GM23338 (cell line): ENCODE results near the gene KRT37. TPM values are rescaled to one million over a fixed set of nuclear protein-coding genes. Genes with fewer than 3 reads are reported as not detected.

Source experiments
- ATAC-seq: fragments of 200-7000 bp; cut with Tn5 transposase; 3 replicates; pipeline ENCODE4 v1.9.1; 2020
- DNase-seq: peaks from one replicate; pipeline ENCODE4 v3.0.0-alpha.2; 2015; ENCODE audit warnings: low spot score
- H2AFZ ChIP-seq: fragments of 200-600 bp; sonication (generic); 2 replicates; pipeline ENCODE4 v1.8.0; 2016; ENCODE audit warnings: antibody characterized with exemption, mild to moderate bottlenecking, moderate library complexity
- H3F3A ChIP-seq: fragments of 200-600 bp; sonication (generic); replicated peaks from 2 replicates; pipeline ENCODE4 v1.8.0; 2017; ENCODE audit warnings: antibody characterized with exemption, mixed run types, low read depth
- H3K27ac ChIP-seq: fragments of 200-600 bp; sonication (generic); 2 replicates; pipeline ENCODE4 v1.6.1; 2016; ENCODE audit warnings: low read depth
- H3K27me3 ChIP-seq: fragments of 200-600 bp; sonication (generic); 2 replicates; pipeline ENCODE4 v1.8.0; 2016; ENCODE audit warnings: mild to moderate bottlenecking, mixed run types, moderate library complexity; ENCODE audit not compliant: insufficient read depth
- H3K36me3 ChIP-seq: fragments of 200-600 bp; sonication (generic); 2 replicates; pipeline ENCODE4 v1.8.0; 2016; ENCODE audit warnings: mild to moderate bottlenecking; ENCODE audit not compliant: insufficient read depth
- H3K4me1 ChIP-seq: fragments of 200-600 bp; sonication (generic); 2 replicates; pipeline ENCODE4 v1.8.0; 2016; ENCODE audit warnings: mild to moderate bottlenecking, moderate library complexity; ENCODE audit not compliant: insufficient read depth
- H3K4me2 ChIP-seq: fragments of 200-600 bp; sonication (generic); 2 replicates; pipeline ENCODE4 v1.7.1; 2017; ENCODE audit warnings: mixed run types
- H3K4me3 ChIP-seq: fragments of 200-600 bp; sonication (generic); 2 replicates; pipeline ENCODE4 v1.6.1; 2016; ENCODE audit warnings: mixed run types
- H3K79me2 ChIP-seq: fragments of 200-600 bp; sonication (generic); replicated peaks from 2 replicates; pipeline ENCODE4 v1.8.0; 2017; ENCODE audit warnings: mild to moderate bottlenecking; ENCODE audit not compliant: insufficient read depth
- H3K9me2 ChIP-seq: fragments of 200-600 bp; sonication (generic); 2 replicates; pipeline ENCODE4 v1.8.0; 2017; ENCODE audit not compliant: insufficient read depth
- H4K20me1 ChIP-seq: fragments of 200-600 bp; sonication (generic); replicated peaks from 2 replicates; pipeline ENCODE4 v1.8.0; 2017; ENCODE audit warnings: mild to moderate bottlenecking; ENCODE audit not compliant: insufficient read depth
- H3K27ac Mint-ChIP-seq: 2 replicates; pipeline ENCODE4 v1.8.0; 2020; ENCODE audit warnings: inconsistent platforms, mild to moderate bottlenecking, moderate library complexity, mixed read lengths
- H3K27me3 Mint-ChIP-seq: 3 replicates; pipeline ENCODE4 v1.8.0; 2022; ENCODE audit warnings: low read depth, mild to moderate bottlenecking, moderate library complexity, mixed read lengths, inconsistent platforms; ENCODE audit not compliant: insufficient read depth, poor library complexity
- H3K36me3 Mint-ChIP-seq: 3 replicates; pipeline ENCODE4 v1.8.0; 2021; ENCODE audit warnings: low read depth, mild to moderate bottlenecking, inconsistent platforms, moderate library complexity, mixed read lengths
- H3K4me1 Mint-ChIP-seq: 3 replicates; pipeline ENCODE4 v1.8.0; 2020; ENCODE audit warnings: mild to moderate bottlenecking, inconsistent platforms, mixed read lengths
- H3K4me3 Mint-ChIP-seq: 3 replicates; pipeline ENCODE4 v1.8.0; 2021; ENCODE audit warnings: moderate library complexity, mild to moderate bottlenecking, inconsistent platforms, mixed read lengths
- H3K9me3 Mint-ChIP-seq: 3 replicates; pipeline ENCODE4 v1.8.0; 2020; ENCODE audit warnings: moderate library complexity, mild to moderate bottlenecking, inconsistent platforms, mixed read lengths
- CTCF ChIP-seq, 2 experiments: fragments of 200-600 bp in 1 of 2; sonication (generic) in 1 of 2; conservative IDR thresholded peaks; 2 replicates each; pipeline versions ENCODE4 v1.5.1 to v1.6.1; 2016 to 2017; ENCODE audit warnings: antibody characterized with exemption in 2 of 2, low read depth in 2 of 2, mild to moderate bottlenecking in 2 of 2, moderate library complexity in 1 of 2
- EZH2phosphoT487 ChIP-seq: fragments of 200-600 bp; sonication (generic); IDR thresholded peaks from one replicate; pipeline ENCODE4 v1.8.1; 2018; ENCODE audit warnings: antibody characterized with exemption; ENCODE audit not compliant: unreplicated experiment
- POLR2AphosphoS5 ChIP-seq: IDR thresholded peaks from 2 replicates; pipeline ENCODE4 v1.6.1; 2016; ENCODE audit warnings: antibody characterized with exemption, low read depth
- ZNF462 ChIP-seq: fragments of 250-450 bp; sonication (Bioruptor Pico); IDR thresholded peaks from 2 replicates; pipeline ENCODE4 v1.5.0; 2020; ENCODE audit warnings: mild to moderate bottlenecking, moderate library complexity
- polyA plus RNA-seq: library from polyadenylated mRNA; unstranded; fragments of >200 nt; fragmentation: Nextera tagmentation; extraction: Ambion mirVana; gene quantifications from 2 replicates; pipeline ENCODE4 v1.2.1, GENCODE V29; 2016
- total RNA-seq: library from RNA; depleted of rRNA; stranded (reverse); fragments of >200 nt; shearing (Covaris generic); gene quantifications from 2 replicates; pipeline ENCODE4 v1.2.3, GENCODE V29; 2014
- TF ChIP-seq, protein P1 (sequence below): IDR thresholded peaks from one replicate; pipeline ENCODE4 v1.6.1; 2018; ENCODE audit warnings: antibody characterized with exemption; ENCODE audit not compliant: unreplicated experiment
- TF ChIP-seq, protein P2 (sequence below): IDR thresholded peaks from 2 replicates; pipeline ENCODE4 v1.6.1; 2016; ENCODE audit warnings: antibody characterized with exemption

The KRT37 gene
- total and polyA plus RNA-seq, 2 experiments from 2014 or later: not detected

DNA sequence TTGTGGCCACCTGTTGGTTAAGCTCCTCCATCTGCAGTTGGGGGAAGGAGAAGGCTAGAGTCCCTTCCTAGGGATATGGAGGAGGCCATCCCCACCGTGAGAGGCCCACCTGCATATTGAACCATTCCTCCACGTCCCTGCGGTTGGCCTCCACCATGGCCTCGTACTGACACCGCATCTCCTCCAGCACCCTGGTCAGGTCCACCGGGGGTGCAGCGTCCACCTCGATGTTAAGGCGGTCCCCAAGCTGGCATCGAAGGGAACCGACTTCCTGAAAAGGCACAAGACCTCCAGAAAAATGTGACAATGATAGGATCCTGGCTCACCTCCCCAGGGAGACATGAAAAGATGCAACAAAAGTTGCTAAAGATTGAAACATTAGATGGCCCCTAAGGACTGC, 39.8 kb upstream of the KRT37 start (continued):
- TF ChIP-seq, protein P1, sequence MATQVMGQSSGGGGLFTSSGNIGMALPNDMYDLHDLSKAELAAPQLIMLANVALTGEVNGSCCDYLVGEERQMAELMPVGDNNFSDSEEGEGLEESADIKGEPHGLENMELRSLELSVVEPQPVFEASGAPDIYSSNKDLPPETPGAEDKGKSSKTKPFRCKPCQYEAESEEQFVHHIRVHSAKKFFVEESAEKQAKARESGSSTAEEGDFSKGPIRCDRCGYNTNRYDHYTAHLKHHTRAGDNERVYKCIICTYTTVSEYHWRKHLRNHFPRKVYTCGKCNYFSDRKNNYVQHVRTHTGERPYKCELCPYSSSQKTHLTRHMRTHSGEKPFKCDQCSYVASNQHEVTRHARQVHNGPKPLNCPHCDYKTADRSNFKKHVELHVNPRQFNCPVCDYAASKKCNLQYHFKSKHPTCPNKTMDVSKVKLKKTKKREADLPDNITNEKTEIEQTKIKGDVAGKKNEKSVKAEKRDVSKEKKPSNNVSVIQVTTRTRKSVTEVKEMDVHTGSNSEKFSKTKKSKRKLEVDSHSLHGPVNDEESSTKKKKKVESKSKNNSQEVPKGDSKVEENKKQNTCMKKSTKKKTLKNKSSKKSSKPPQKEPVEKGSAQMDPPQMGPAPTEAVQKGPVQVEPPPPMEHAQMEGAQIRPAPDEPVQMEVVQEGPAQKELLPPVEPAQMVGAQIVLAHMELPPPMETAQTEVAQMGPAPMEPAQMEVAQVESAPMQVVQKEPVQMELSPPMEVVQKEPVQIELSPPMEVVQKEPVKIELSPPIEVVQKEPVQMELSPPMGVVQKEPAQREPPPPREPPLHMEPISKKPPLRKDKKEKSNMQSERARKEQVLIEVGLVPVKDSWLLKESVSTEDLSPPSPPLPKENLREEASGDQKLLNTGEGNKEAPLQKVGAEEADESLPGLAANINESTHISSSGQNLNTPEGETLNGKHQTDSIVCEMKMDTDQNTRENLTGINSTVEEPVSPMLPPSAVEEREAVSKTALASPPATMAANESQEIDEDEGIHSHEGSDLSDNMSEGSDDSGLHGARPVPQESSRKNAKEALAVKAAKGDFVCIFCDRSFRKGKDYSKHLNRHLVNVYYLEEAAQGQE: no peak
- TF ChIP-seq POLR2AphosphoS5 (no peak), ZNF462 (CRISPR knock-in tag) (no peak), EZH2phosphoT487 (no peak)

GRCh38 chr17:41463746-41464145, 39.4 kb upstream of the KRT37 start:
- Histone ChIP-seq H3K36me3 (no peaks in the 10 kb centered on the region), H3K27ac (no peak overlapping the region), H3K79me2 (no peaks in the 10 kb centered on the region), H3F3A (no peaks in the 10 kb centered on the region), H2AFZ (no peak overlapping the region), H3K4me1 (no peaks in the 10 kb centered on the region), H4K20me1 (no peaks in the 10 kb centered on the region), H3K9me2 (0 out of 2 replicates have a peak, but pooled peaks cover 7% of the 10 kb centered on the region), H3K4me2 (no peak overlapping the region), H3K4me3 (no peak overlapping the region), H3K27me3 (no peaks in the 10 kb centered on the region)
- H3K4me1 Mint-ChIP-seq: no peaks in the 10 kb centered on the region
- DNase-seq (no peak), ATAC-seq (no peak)
- TF ChIP-seq, protein P2, sequence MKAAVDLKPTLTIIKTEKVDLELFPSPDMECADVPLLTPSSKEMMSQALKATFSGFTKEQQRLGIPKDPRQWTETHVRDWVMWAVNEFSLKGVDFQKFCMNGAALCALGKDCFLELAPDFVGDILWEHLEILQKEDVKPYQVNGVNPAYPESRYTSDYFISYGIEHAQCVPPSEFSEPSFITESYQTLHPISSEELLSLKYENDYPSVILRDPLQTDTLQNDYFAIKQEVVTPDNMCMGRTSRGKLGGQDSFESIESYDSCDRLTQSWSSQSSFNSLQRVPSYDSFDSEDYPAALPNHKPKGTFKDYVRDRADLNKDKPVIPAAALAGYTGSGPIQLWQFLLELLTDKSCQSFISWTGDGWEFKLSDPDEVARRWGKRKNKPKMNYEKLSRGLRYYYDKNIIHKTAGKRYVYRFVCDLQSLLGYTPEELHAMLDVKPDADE: no peak
- no peak for TF ChIP-seq CTCF (conservative IDR thresholded peaks at IDR 0.05; ENCODE audit: low read depth in 2 of 2)
- peaks cover 6% of the 10 kb centered on the region; the same call in 2 of the 3 replicates for H3K9me3 Mint-ChIP-seq
- H3K27me3 Mint-ChIP-seq: peaks cover 5% of the 10 kb centered on the region
- H3K36me3 Mint-ChIP-seq: no peaks in the 10 kb centered on the region
- H3K4me3 Mint-ChIP-seq: no peak overlapping the region
- H3K27ac Mint-ChIP-seq: no peak overlapping the region
